BLaER1 treated with 17β-estradiol and CSF1 and Interleukin-3, amounts not matched to agents 10 nM and 100 nM (cell line): ENCODE data around the gene TGFBR3.

Source experiments
- H3K27ac ChIP-seq, 11 experiments: shearing (Covaris generic); formaldehyde crosslinking; 2 replicates each; pipeline ENCODE4 v1.8.1; 2022
- H3K27me3 ChIP-seq, 11 experiments: shearing (Covaris generic); formaldehyde crosslinking; 2 replicates each; pipeline ENCODE4 v1.8.1; 2022
- H3K36me3 ChIP-seq, 11 experiments: shearing (Covaris generic); formaldehyde crosslinking; 2 replicates each; pipeline ENCODE4 v1.8.1; 2022
- H3K4me1 ChIP-seq, 10 experiments: shearing (Covaris generic); formaldehyde crosslinking; 2 replicates each; pipeline ENCODE4 v1.8.1; 2022
- H3K4me2 ChIP-seq, 11 experiments: shearing (Covaris generic); formaldehyde crosslinking; 2 replicates each; pipeline ENCODE4 v1.8.1; 2022
- H3K4me3 ChIP-seq, 10 experiments: shearing (Covaris generic); formaldehyde crosslinking; 2 replicates each; pipeline ENCODE4 v1.8.1; 2022
- H3K9ac ChIP-seq, 11 experiments: shearing (Covaris generic); formaldehyde crosslinking; 2 replicates each; pipeline ENCODE4 v1.8.1; 2022
- H3K9me3 ChIP-seq, 11 experiments: shearing (Covaris generic); formaldehyde crosslinking; replicated peaks in 1 of 11; 2 replicates each; pipeline ENCODE4 v1.8.1; 2022
- H4K20me1 ChIP-seq, 11 experiments: shearing (Covaris generic); formaldehyde crosslinking; 2 replicates each; pipeline ENCODE4 v1.8.1; 2022
- Cebpa-rat ChIP-seq, 11 experiments: shearing (Covaris generic); IDR thresholded peaks; 2 replicates each; pipeline ENCODE4 v1.8.1; 2022

The TGFBR3 gene

DNA sequence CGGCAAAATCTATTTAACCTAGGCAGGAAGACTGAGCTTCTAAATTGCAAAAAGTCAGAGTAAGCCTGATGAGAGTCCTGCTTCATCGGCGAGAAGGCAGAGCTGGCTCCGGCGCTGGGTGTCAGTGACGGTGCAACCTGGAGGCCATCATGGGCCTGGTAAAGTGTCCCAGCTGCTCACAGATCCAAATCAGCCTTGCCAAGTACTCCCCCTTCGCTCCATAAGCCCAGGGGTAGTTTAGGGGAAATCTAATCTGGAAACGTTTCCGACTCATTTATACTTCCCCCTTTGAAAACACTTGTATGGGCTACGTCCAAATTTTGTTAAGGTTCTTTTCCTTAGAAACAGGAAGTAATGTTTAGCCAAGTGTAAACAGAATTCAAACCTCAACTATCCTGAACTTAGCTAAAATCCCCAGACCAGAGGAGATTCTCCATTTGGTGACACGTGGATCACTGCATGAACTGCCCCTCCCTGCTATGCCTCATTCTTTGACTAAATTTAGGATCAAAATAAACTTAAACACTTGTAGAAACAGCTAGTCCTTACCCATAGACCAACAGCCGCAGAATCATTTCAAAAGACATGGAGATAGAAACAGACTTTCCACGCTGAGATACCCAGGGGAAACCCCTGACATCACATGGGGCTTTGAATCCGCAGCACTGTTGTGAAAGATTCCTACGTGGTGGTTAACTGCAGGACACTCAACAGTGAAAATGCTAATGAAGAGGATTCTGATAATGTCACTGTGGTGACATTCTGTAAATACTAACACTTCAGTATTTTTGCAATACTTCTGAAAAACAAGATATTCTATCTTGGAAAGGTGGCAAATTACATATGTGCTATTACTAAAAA, 172.7 kb downstream of the TGFBR3 start:
- Histone ChIP-seq H3K9me3 (no peaks in the 10 kb centered on the region), H3K4me2 (peak overlapping the region; percentile 65 to 88 (median 82))
- TF ChIP-seq Cebpa-rat (IDR thresholded peaks at IDR 0.05) = peak in 10 of 11 experiments; percentile 64 to 96 (median 85); a peak in 17 of 22 replicates

DNA sequence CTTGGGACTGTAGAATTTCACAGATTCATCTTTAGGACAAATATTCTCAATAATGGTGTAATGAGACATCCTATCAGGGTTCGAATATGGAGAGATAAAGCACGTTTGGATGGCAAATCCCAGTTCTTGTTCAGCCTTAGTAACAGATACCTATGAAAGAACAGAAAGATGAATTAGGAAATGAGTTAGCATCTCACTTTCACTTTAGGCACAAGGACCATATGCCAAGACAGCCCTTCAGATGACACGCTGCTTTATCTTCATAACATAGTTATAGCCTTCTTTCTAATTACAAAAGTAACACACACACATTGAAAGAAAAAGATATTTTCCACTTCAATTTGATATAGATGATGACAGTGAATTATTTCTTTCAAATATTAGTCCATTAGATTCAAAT, 173.6 kb downstream of the TGFBR3 start:
- Histone ChIP-seq H3K9me3 (peaks cover 0 to 6% (median 0%) of the 10 kb centered on the region in 11 experiments; a peak in 4 of 22 replicates), H3K27me3 (no peaks in the 10 kb centered on the region), H3K4me3 (peak overlapping the region in 2 of 10 experiments; percentile 16; a peak in 5 of 20 replicates), H3K36me3 (peaks cover 0 to 15% (median 14%) of the 10 kb centered on the region in 11 experiments; a peak in 16 of 22 replicates), H3K27ac (peak overlapping the region; percentile 79 to 94 (median 92); a peak in 21 of 22 replicates), H3K9ac (peak overlapping the region in 9 of 11 experiments; percentile 70 to 82 (median 76); a peak in 18 of 22 replicates), H3K4me2 (peak overlapping the region; percentile 65 to 88 (median 82)), H4K20me1 (no peaks in the 10 kb centered on the region), H3K4me1 (peaks cover 52 to 77% (median 67%) of the 10 kb centered on the region in 10 experiments)
- no peak for TF ChIP-seq Cebpa-rat (IDR thresholded peaks at IDR 0.05)

More for the DNA sequence above, 172.7 kb downstream of the TGFBR3 start:
- Histone ChIP-seq H3K9ac (peak overlapping the region; percentile 70 to 82 (median 77); a peak in 21 of 22 replicates), H3K4me3 (peak overlapping the region in 9 of 10 experiments; percentile 8 to 35 (median 16); a peak in 13 of 20 replicates), H4K20me1 (no peaks in the 10 kb centered on the region), H3K27ac (peak overlapping the region; percentile 79 to 94 (median 92)), H3K27me3 (no peaks in the 10 kb centered on the region), H3K4me1 (peaks cover 52 to 77% (median 67%) of the 10 kb centered on the region in 10 experiments), H3K36me3 (peaks cover 0 to 7% (median 5%) of the 10 kb centered on the region in 11 experiments; a peak in 11 of 22 replicates)

DNA sequence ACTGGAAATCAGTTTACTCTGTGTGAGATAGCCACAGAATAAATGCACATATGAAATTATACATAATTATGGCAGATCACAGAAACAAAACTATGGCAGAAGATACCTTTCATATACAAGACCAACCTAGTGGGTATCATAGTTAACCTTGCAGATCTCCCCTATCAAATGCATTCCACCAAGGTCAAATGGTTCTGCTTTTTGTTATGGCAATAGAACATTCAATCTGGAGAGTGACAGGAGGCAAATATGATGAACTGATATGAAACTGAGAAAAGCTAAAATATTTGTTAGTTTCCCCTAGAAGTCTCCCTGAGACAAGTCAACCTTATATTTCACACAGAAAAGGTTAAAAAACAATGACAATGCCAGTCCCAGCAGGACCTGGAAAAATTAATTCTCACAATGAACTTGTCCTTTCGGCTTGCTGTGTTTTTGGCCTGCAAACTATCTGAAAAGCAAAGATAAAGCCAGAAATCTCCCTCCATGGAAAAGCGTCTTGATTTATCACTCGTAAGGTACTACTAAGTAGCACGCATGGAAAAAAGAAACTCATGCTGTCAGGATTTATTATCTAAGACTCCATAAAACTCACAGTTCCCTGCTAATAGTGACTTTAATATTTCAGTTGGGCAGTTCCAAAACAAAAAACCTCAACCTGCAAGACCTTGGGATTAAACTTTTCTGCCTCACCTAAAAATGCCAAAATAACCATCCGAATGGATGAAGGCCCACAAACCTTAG, 174.3 kb downstream of the TGFBR3 start:
- Histone ChIP-seq H3K9me3 (peaks cover 0 to 10% (median 0%) of the 10 kb centered on the region in 11 experiments; a peak in 5 of 22 replicates), H3K4me3 (peak overlapping the region in 2 of 10 experiments; percentile 16; a peak in 4 of 20 replicates), H3K36me3 (peaks cover 0 to 22% (median 20%) of the 10 kb centered on the region in 11 experiments; a peak in 16 of 22 replicates), H3K27me3 (no peaks in the 10 kb centered on the region), H3K27ac (peak overlapping the region in 10 of 11 experiments; percentile 82 to 94 (median 92); a peak in 20 of 22 replicates), H3K4me2 (peak overlapping the region; percentile 65 to 88 (median 82)), H3K4me1 (peaks cover 52 to 77% (median 67%) of the 10 kb centered on the region in 10 experiments), H3K9ac (peak overlapping the region in 9 of 11 experiments; percentile 70 to 82 (median 76); a peak in 13 of 22 replicates), H4K20me1 (no peaks in the 10 kb centered on the region)
- no peak for TF ChIP-seq Cebpa-rat (IDR thresholded peaks at IDR 0.05)

DNA sequence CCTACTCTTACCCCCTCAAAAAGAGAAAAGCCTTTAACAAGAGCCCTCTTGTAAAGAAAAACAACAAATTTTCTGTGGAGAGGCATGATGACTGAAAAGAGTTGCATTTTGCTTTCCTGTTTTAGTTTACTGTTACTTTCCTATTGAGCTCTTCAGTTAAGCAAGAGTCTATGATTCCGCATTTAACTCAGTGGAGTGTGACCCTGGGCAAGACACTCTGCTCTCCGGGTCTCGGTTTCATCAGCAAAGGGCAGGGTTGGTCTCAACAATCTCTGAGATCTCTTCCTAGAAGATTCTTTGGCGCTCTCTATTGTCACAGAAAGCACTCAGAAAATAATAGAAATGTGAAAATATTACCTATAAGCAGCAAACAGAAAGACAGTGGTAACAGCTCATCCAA, 175.7 kb downstream of the TGFBR3 start:
- H3K9ac ChIP-seq = peak overlapping the region in 10 of 11 experiments; percentile 30 to 73 (median 66); a peak in 19 of 22 replicates
- H3K27ac ChIP-seq = peak overlapping the region in 10 of 11 experiments; percentile 57 to 94 (median 92); a peak in 20 of 22 replicates
- peak overlapping the region in 5 of 10 experiments; percentile 0 to 42 (median 25); a peak in 6 of 20 replicates for H3K4me3 ChIP-seq

DNA sequence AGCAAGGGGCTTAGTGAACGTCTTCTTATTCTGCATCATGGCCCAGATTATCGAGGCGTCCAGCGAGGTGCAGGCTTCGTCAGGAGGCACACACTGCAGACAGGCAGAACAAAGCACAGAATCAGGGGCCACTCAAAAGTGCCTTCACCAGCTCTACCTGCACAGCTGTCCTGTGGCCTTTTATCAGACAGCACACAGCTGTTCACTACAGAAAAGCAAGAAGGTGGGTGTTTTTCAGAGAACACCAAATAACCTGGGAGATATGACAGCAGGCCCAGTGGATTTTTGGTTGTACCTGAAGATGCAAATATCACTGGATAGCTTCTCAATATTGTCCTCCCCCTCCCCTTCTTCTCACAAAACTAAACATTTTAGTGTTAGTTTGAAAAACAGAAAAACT, 177.3 kb downstream of the TGFBR3 start:
- Histone ChIP-seq H4K20me1 (no peaks in the 10 kb centered on the region), H3K9me3 (peaks cover 0 to 10% (median 0%) of the 10 kb centered on the region in 11 experiments; a peak in 5 of 22 replicates), H3K4me2 (no peak overlapping the region; a peak in 1 of 22 replicates), H3K27me3 (no peaks in the 10 kb centered on the region), H3K9ac (no peak overlapping the region), H3K36me3 (peaks cover 0 to 36% (median 20%) of the 10 kb centered on the region in 11 experiments; a peak in 16 of 22 replicates), H3K4me1 (peaks cover 40 to 51% (median 47%) of the 10 kb centered on the region in 10 experiments), H3K4me3 (no peak overlapping the region), H3K27ac (peak overlapping the region in 6 of 11 experiments; percentile 82 to 94 (median 92); a peak in 4 of 22 replicates)
- TF ChIP-seq Cebpa-rat (IDR thresholded peaks at IDR 0.05) = no peak

More for the DNA sequence above, 175.7 kb downstream of the TGFBR3 start:
- H3K4me2 ChIP-seq = peak overlapping the region; percentile 65 to 88 (median 82)
- H3K4me1 ChIP-seq = peaks cover 52 to 63% (median 59%) of the 10 kb centered on the region in 10 experiments
- H3K9me3 ChIP-seq = peaks cover 0 to 10% (median 0%) of the 10 kb centered on the region in 11 experiments; a peak in 5 of 22 replicates
- peak in 8 of 11 experiments; percentile 45 to 85 (median 66); a peak in 13 of 22 replicates for TF ChIP-seq Cebpa-rat (IDR thresholded peaks at IDR 0.05)
- no peaks in the 10 kb centered on the region for H3K27me3 ChIP-seq
- no peaks in the 10 kb centered on the region for H4K20me1 ChIP-seq
- peaks cover 0 to 34% (median 20%) of the 10 kb centered on the region in 11 experiments; a peak in 16 of 22 replicates for H3K36me3 ChIP-seq

DNA sequence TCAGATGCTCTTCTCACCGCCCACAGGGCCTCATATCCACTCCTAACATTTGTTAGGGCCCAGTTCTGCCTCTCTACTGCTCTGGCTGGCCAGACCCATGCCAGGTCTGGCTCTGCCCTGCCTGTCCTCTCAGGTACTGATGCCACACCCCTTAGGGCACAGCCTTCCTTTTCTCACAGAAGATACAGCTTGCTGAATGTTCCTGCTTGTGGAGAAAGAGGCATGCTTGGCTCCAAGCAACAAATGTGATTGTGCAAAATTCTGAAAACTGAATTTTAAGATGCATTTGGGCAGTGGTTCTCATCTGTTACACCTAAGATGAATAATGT, 178.1 kb downstream of the TGFBR3 start:
- Histone ChIP-seq H3K27me3 (no peaks in the 10 kb centered on the region), H4K20me1 (no peaks in the 10 kb centered on the region), H3K27ac (peak overlapping the region in 2 of 11 experiments; percentile 13 to 23; a peak in 3 of 22 replicates), H3K4me2 (no peak overlapping the region), H3K4me1 (peaks cover 35 to 43% (median 38%) of the 10 kb centered on the region in 10 experiments), H3K9me3 (peaks cover 0 to 10% (median 0%) of the 10 kb centered on the region in 11 experiments; a peak in 5 of 22 replicates), H3K36me3 (peaks cover 0 to 36% (median 20%) of the 10 kb centered on the region in 11 experiments; a peak in 16 of 22 replicates), H3K9ac (no peak overlapping the region), H3K4me3 (no peak overlapping the region)
- TF ChIP-seq Cebpa-rat (IDR thresholded peaks at IDR 0.05) = no peak

DNA sequence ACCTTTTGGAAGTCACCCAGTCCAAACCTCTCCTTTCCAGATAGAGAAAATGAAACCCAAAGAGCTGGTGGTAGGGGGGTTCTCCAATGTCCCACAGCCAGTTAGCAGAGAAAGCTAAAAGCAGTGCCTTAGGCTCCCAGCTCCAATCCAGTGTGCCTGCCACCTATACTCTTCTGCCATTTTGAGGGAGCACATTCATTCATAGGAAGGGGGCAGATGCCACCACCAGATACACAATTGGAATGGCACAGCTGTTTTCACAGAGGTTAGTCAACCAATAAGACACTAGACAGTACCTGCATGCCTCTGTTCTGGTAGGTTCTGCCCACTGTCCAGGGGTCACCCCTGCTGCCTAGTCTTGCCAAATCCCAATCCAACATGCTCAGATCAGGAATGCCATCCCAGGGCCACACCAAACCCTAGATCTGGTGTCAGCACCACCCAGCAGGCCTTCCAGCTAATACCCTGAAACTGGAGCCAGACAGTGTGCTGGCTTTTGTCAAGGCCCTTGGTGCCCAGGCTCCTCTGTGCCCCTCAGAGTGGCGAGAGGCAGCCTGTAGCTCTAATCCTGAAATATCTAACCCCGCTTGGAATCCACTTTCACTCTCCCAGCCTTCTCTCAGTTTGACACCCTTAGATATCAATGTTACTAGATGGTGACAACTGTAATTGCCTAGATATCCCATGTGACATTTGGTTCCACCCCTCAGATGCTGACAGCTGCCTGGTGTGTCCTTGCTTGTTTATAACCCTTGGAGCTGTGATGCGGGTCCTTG, 178.6 kb downstream of the TGFBR3 start:
- Histone ChIP-seq H3K4me3 (no peak overlapping the region), H4K20me1 (no peaks in the 10 kb centered on the region), H3K9me3 (peaks cover 0 to 10% (median 0%) of the 10 kb centered on the region in 11 experiments; a peak in 5 of 22 replicates), H3K4me1 (peaks cover 29 to 37% (median 33%) of the 10 kb centered on the region in 10 experiments), H3K27me3 (no peaks in the 10 kb centered on the region), H3K9ac (no peak overlapping the region), H3K36me3 (peaks cover 0 to 36% (median 20%) of the 10 kb centered on the region in 11 experiments; a peak in 16 of 22 replicates), H3K4me2 (no peak overlapping the region), H3K27ac (peak overlapping the region in 2 of 11 experiments; percentile 23 to 36; a peak in 5 of 22 replicates)
- TF ChIP-seq Cebpa-rat (IDR thresholded peaks at IDR 0.05) = no peak
